Keratinocyte (primary cell): ENCODE data around the gene MPPED1. TPM values are rescaled to one million over a fixed set of nuclear protein-coding genes. Genes with fewer than 3 reads are reported as not detected.

Experiments used
- DNase-seq: peaks from one replicate; pipeline ENCODE4 v3.0.0-alpha.2; 2011; ENCODE audit warnings: low read depth, missing footprints, low spot score
- FAIRE-seq: peaks from 2 replicates; lab custom pipeline; 2011; peaks lifted over from hg19 to GRCh38; lab: Jason Lieb, UNC
- H2AFZ ChIP-seq: 2 replicates; pipeline ENCODE4 v1.6.0; 2012; ENCODE audit warnings: low read length, control low read depth, inconsistent platforms; ENCODE audit not compliant: control insufficient read depth
- H3K27ac ChIP-seq: 2 replicates; pipeline ENCODE4 v1.5.1; 2011; ENCODE audit warnings: low read length; ENCODE audit not compliant: control insufficient read depth, insufficient read depth
- H3K27me3 ChIP-seq: 3 replicates; pipeline ENCODE4 v1.6.0; 2011; ENCODE audit warnings: low read length; ENCODE audit not compliant: control insufficient read depth, insufficient read depth; ENCODE audit errors: extremely low read depth
- H3K36me3 ChIP-seq, 2 experiments: 2 replicates in 1 of 2; 3 replicates in 1 of 2; pipeline ENCODE4 v1.5.1; 2011; ENCODE audit warnings: low read length in 2 of 2, mild to moderate bottlenecking in 1 of 2; ENCODE audit not compliant: control insufficient read depth in 2 of 2, insufficient read depth in 2 of 2; ENCODE audit errors: extremely low read depth in 1 of 2
- H3K4me1 ChIP-seq: 3 replicates; pipeline ENCODE4 v1.5.1; 2011; ENCODE audit warnings: low read length; ENCODE audit not compliant: control insufficient read depth, insufficient read depth; ENCODE audit errors: extremely low read depth
- H3K4me2 ChIP-seq: 3 replicates; pipeline ENCODE4 v1.6.0; 2011; ENCODE audit warnings: low read depth, low read length; ENCODE audit not compliant: control insufficient read depth, insufficient read depth; ENCODE audit errors: extremely low read depth
- H3K4me3 ChIP-seq, 3 experiments: fragments of 200-600 bp in 1 of 3; sonication (generic) in 1 of 3; 2 replicates in 2 of 3; 3 replicates in 1 of 3; pipeline ENCODE4 v1.5.1; 2011 to 2016; ENCODE audit warnings: low read length in 3 of 3, mild to moderate bottlenecking in 3 of 3, control low read depth in 2 of 3, inconsistent platforms in 1 of 3, low read depth in 1 of 3, mixed read lengths in 1 of 3, mixed run types in 1 of 3, moderate library complexity in 1 of 3; ENCODE audit not compliant: control insufficient read depth in 2 of 3, insufficient read depth in 2 of 3; ENCODE audit errors: extremely low read depth in 1 of 3
- H3K79me2 ChIP-seq: 2 replicates; pipeline ENCODE4 v1.6.0; 2012; ENCODE audit warnings: low read length; ENCODE audit not compliant: control insufficient read depth, insufficient read depth
- H3K9ac ChIP-seq: 3 replicates; pipeline ENCODE4 v1.6.0; 2011; ENCODE audit warnings: low read length; ENCODE audit not compliant: control insufficient read depth, insufficient read depth; ENCODE audit errors: extremely low read depth
- H3K9me1 ChIP-seq: 3 replicates; pipeline ENCODE4 v1.6.0; 2011; ENCODE audit warnings: low read length; ENCODE audit not compliant: control insufficient read depth, insufficient read depth; ENCODE audit errors: extremely low read depth
- H3K9me3 ChIP-seq: 2 replicates; pipeline ENCODE4 v1.5.1; 2012; ENCODE audit warnings: low read depth, low read length; ENCODE audit not compliant: control insufficient read depth
- H4K20me1 ChIP-seq: 3 replicates; pipeline ENCODE4 v1.6.0; 2011; ENCODE audit warnings: low read length; ENCODE audit not compliant: control insufficient read depth, insufficient read depth; ENCODE audit errors: extremely low read depth
- EZH2 ChIP-seq: IDR thresholded peaks from one replicate; pipeline ENCODE4 v1.6.1; 2012; ENCODE audit warnings: inconsistent platforms, mild to moderate bottlenecking, low read length, moderate library complexity
- dilution Hi-C: fragments of 300-500 bp; cut with MboI; formaldehyde crosslinking; loops from one replicate; pipeline ENCODE4 v1.7.0; 2020; ENCODE audit warnings: low sequenced_read_pairs; ENCODE audit not compliant: extremely low pct_ligation_motif_present
- polyA plus RNA-seq, 5 experiments: library from polyadenylated mRNA; depleted of rRNA in 3 of 5; stranded (reverse) in 3 of 5; stranded (forward) in 1 of 5; unstranded in 1 of 5; fragments of >200 nt; gene quantifications; 1 replicate in 1 of 5; 2 replicates in 3 of 5; 3 replicates in 1 of 5; pipeline versions ENCODE4 v1.2.1 to v1.2.3, GENCODE V29; 2011 to 2012; ENCODE audit warnings: missing spikeins in 2 of 5, low read depth in 1 of 5, low replicate concordance in 1 of 5
- TF ChIP-seq, protein P1 (sequence below), 3 experiments: IDR thresholded peaks in 1 of 3; conservative IDR thresholded peaks in 1 of 3; optimal IDR thresholded peaks in 1 of 3; 2 replicates in 2 of 3; 3 replicates in 1 of 3; pipeline versions ENCODE3 to v1.5.1; 2011; ENCODE audit warnings: low read length in 3 of 3, mild to moderate bottlenecking in 3 of 3, moderate library complexity in 2 of 3, control low read depth in 1 of 3, inconsistent platforms in 1 of 3; ENCODE audit not compliant: insufficient read depth in 2 of 3; ENCODE audit errors: extremely low read depth in 1 of 3

MPPED1 gene
- polyA plus RNA-seq, 1 donor (not counting 4 experiments of a cell fraction or from before 2014, with no cell fraction given): not detected

- dilution Hi-C loops: no loop called here
- DNase-seq (no peak), FAIRE-seq (no peak)
- Histone ChIP-seq H3K4me2 (no peak overlapping the region), H3K9me3 (no peaks in the 10 kb centered on the region), H3K4me3 (no peak overlapping the region), H3K4me1 (no peaks in the 10 kb centered on the region), H3K9ac (no peak overlapping the region), H3K27me3 (no peaks in the 10 kb centered on the region), H2AFZ (no peak overlapping the region), H3K27ac (no peak overlapping the region), H3K9me1 (no peaks in the 10 kb centered on the region), H3K36me3 (no peaks in the 10 kb centered on the region), H3K79me2 (no peaks in the 10 kb centered on the region), H4K20me1 (no peaks in the 10 kb centered on the region)
- TF ChIP-seq, protein P1, sequence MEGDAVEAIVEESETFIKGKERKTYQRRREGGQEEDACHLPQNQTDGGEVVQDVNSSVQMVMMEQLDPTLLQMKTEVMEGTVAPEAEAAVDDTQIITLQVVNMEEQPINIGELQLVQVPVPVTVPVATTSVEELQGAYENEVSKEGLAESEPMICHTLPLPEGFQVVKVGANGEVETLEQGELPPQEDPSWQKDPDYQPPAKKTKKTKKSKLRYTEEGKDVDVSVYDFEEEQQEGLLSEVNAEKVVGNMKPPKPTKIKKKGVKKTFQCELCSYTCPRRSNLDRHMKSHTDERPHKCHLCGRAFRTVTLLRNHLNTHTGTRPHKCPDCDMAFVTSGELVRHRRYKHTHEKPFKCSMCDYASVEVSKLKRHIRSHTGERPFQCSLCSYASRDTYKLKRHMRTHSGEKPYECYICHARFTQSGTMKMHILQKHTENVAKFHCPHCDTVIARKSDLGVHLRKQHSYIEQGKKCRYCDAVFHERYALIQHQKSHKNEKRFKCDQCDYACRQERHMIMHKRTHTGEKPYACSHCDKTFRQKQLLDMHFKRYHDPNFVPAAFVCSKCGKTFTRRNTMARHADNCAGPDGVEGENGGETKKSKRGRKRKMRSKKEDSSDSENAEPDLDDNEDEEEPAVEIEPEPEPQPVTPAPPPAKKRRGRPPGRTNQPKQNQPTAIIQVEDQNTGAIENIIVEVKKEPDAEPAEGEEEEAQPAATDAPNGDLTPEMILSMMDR (optimal IDR thresholded peaks at IDR 0.05 in 1 of 3, IDR thresholded peaks at IDR 0.05 in 1 of 3, conservative IDR thresholded peaks at IDR 0.05 in 1 of 3; ENCODE audit: extremely low read depth in 1 of 3, insufficient read depth in 2 of 3, low read length in 3 of 3): no peak
- TF ChIP-seq EZH2: no peak
Measured at GRCh38 chr22:43491177-43491576, 79.4 kb downstream of the MPPED1 start.

DNA sequence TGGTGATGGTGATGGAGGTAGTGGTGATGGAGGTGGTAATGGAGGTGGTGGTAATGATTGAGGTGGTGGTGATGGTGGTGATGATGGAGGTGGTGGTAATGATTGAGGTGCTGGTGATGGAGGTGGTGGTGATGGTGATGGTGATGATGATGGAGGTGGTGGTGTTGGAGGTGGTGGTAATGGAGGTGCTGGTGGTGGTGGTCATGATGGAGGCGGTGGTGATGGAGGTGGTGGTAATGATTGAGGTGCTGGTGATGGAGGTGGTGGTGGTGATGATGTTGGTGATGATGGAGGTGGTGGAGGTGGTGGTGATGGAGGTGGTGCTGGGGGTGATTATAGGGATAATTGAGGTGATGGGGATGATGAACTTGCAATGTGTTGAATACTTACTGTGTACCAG is 79.9 kb downstream of the MPPED1 start:
- Histone ChIP-seq H3K79me2 (no peaks in the 10 kb centered on the region), H3K9me1 (no peaks in the 10 kb centered on the region), H3K4me1 (no peaks in the 10 kb centered on the region), H3K27me3 (no peaks in the 10 kb centered on the region), H3K4me2 (no peak overlapping the region), H2AFZ (no peak overlapping the region), H3K27ac (no peak overlapping the region), H3K9me3 (no peaks in the 10 kb centered on the region), H3K36me3 (no peaks in the 10 kb centered on the region), H3K9ac (no peak overlapping the region), H4K20me1 (no peaks in the 10 kb centered on the region), H3K4me3 (no peak overlapping the region)
- FAIRE-seq (no peak), DNase-seq (no peak)
- dilution Hi-C loops: no loop called here
- no peak for TF ChIP-seq EZH2
- TF ChIP-seq, protein P1 (optimal IDR thresholded peaks at IDR 0.05 in 1 of 3, IDR thresholded peaks at IDR 0.05 in 1 of 3, conservative IDR thresholded peaks at IDR 0.05 in 1 of 3; ENCODE audit: extremely low read depth in 1 of 3, insufficient read depth in 2 of 3, low read length in 3 of 3): no peak
